ENCODE results near the gene MYADML2. TPM values are rescaled to one million over a fixed set of nuclear protein-coding genes. Genes with fewer than 3 reads are reported as not detected.
"Not testable (repeated sequence)": the region's sequence is repeated elsewhere in the genome, so short reads cannot be mapped to it uniquely, and the experiment has no call there.

Gene MYADML2
- total RNA-seq, 1 donor from 2014 or later, result not detected

GRCh38 chr17:81959362-81960129 is 12.5 kb upstream of the MYADML2 start:
- intact Hi-C loops (cut with micrococcal nuclease), result loop anchor here (1.0 kb wide), 1 partner anchor 62 kb away; no protein-coding TSS in a partner anchor

GRCh38 chr17:81958633-81959342 is 11.8 kb upstream of the MYADML2 start:
- intact Hi-C loops (cut with micrococcal nuclease), result loop anchor here (1.0 kb wide), 1 partner anchor 63 kb away; no protein-coding TSS in a partner anchor

- intact Hi-C loops (cut with micrococcal nuclease), result no loop called here
Measured at GRCh38 chr17:81957691-81958432, 10.8 kb upstream of the MYADML2 start.

GRCh38 chr17:81956607-81957589 is 9.9 kb upstream of the MYADML2 start:
- intact Hi-C loops (cut with micrococcal nuclease), result no loop called here

- intact Hi-C loops (cut with micrococcal nuclease), result no loop called here
Measured at GRCh38 chr17:81955756-81956544, 8.9 kb upstream of the MYADML2 start.

- intact Hi-C loops (cut with micrococcal nuclease), result no loop called here
Measured at GRCh38 chr17:81955058-81955681, 8.1 kb upstream of the MYADML2 start.

- intact Hi-C loops (cut with micrococcal nuclease), result no loop called here
Measured at GRCh38 chr17:81954131-81955057, 7.4 kb upstream of the MYADML2 start.

- intact Hi-C loops (cut with micrococcal nuclease), result not testable (repeated sequence)
Measured at GRCh38 chr17:81953443-81953842, 6.4 kb upstream of the MYADML2 start.

GRCh38 chr17:81952792-81953228 is 5.8 kb upstream of the MYADML2 start:
- intact Hi-C loops (cut with micrococcal nuclease), result no loop called here

- intact Hi-C loops (cut with micrococcal nuclease), result no loop called here
Measured at GRCh38 chr17:81951785-81952684, 5.0 kb upstream of the MYADML2 start.

GRCh38 chr17:81950501-81950900 is 3.5 kb upstream of the MYADML2 start:
- intact Hi-C loops (cut with micrococcal nuclease), result no loop called here

GRCh38 chr17:81948635-81949378 is 1.8 kb upstream of the MYADML2 start:
- intact Hi-C loops (cut with micrococcal nuclease), result no loop called here

GRCh38 chr17:81944858-81945257 is 2.2 kb downstream of the MYADML2 start:
- intact Hi-C loops (cut with micrococcal nuclease), result no loop called here

- intact Hi-C loops (cut with micrococcal nuclease), result no loop called here
Measured at GRCh38 chr17:81942167-81942553, 4.9 kb downstream of the MYADML2 start.

- intact Hi-C loops (cut with micrococcal nuclease), result no loop called here
Measured at GRCh38 chr17:81941484-81942166, 5.4 kb downstream of the MYADML2 start.

Data from T-helper 2 cell treated with Interferon-gamma antibody and Interleukin-4, amounts not matched to agents 100 ng/mL and 5 ng/mL, for 36 hours (primary cell).